Osteocyte (in vitro differentiated cells): Measurements from ENCODE around the gene NDUFAF3. TPM values are rescaled to one million over a fixed set of nuclear protein-coding genes. Genes with fewer than 3 reads are reported as not detected.

Experiments used
- DNase-seq: peaks from one replicate; pipeline ENCODE4 v3.0.0; 2021; ENCODE audit warnings: mixed read lengths; ENCODE audit not compliant: unreplicated experiment; ENCODE audit errors: extremely low spot score
- H3K27ac Mint-ChIP-seq: one replicate; pipeline ENCODE4 v1.8.0; 2021; ENCODE audit warnings: mild to moderate bottlenecking, mixed read lengths; ENCODE audit not compliant: unreplicated experiment
- H3K27me3 Mint-ChIP-seq: one replicate; pipeline ENCODE4 v1.8.0; 2021; ENCODE audit warnings: mixed read lengths; ENCODE audit not compliant: unreplicated experiment
- H3K36me3 Mint-ChIP-seq: one replicate; pipeline ENCODE4 v1.8.0; 2021; ENCODE audit warnings: mixed read lengths; ENCODE audit not compliant: unreplicated experiment
- H3K4me1 Mint-ChIP-seq: one replicate; pipeline ENCODE4 v1.8.0; 2021; ENCODE audit warnings: mixed read lengths; ENCODE audit not compliant: unreplicated experiment
- H3K4me3 Mint-ChIP-seq: one replicate; pipeline ENCODE4 v1.8.0; 2021; ENCODE audit warnings: mild to moderate bottlenecking, moderate library complexity, mixed read lengths; ENCODE audit not compliant: unreplicated experiment
- H3K9me3 Mint-ChIP-seq: one replicate; pipeline ENCODE4 v1.8.0; 2021; ENCODE audit warnings: mixed read lengths; ENCODE audit not compliant: unreplicated experiment
- total RNA-seq: library from RNA; stranded (reverse); gene quantifications from 2 replicates; pipeline ENCODE4 v1.2.1, GENCODE V29; 2021
- TF ChIP-seq, protein P1 (sequence below): fragments of 200-600 bp; sonication (generic); IDR thresholded peaks from 2 replicates; pipeline ENCODE4 v1.5.0; 2021; ENCODE audit warnings: antibody characterized with exemption, mild to moderate bottlenecking, moderate library complexity

NDUFAF3 gene
- total RNA-seq, 1 donor from 2014 or later: 69.1 TPM

DNA sequence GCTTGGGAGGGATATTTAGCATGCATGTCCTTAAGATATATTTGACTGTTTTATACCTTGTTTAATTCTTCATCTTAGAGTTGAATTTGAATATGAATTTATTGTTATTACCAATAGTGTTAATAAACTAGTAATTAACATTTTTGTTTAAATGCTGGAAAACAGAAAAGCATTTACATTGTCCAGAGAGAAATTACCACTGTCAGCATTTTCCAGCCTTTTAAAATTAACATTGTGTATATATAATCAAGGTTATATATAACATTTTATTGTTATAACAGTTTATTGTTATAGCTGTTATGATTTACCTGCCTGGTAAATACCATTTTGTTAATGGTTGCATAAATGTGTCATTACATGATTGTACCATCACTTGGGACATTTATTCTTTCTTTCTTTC, 39.9 kb upstream of the NDUFAF3 start:
- no peaks in the 10 kb centered on the region for H3K27me3 Mint-ChIP-seq
- no peaks in the 10 kb centered on the region for H3K9me3 Mint-ChIP-seq
- no peak overlapping the region for H3K4me3 Mint-ChIP-seq
- H3K4me1 Mint-ChIP-seq: no peaks in the 10 kb centered on the region
- no peak for DNase-seq
- TF ChIP-seq, protein P1, sequence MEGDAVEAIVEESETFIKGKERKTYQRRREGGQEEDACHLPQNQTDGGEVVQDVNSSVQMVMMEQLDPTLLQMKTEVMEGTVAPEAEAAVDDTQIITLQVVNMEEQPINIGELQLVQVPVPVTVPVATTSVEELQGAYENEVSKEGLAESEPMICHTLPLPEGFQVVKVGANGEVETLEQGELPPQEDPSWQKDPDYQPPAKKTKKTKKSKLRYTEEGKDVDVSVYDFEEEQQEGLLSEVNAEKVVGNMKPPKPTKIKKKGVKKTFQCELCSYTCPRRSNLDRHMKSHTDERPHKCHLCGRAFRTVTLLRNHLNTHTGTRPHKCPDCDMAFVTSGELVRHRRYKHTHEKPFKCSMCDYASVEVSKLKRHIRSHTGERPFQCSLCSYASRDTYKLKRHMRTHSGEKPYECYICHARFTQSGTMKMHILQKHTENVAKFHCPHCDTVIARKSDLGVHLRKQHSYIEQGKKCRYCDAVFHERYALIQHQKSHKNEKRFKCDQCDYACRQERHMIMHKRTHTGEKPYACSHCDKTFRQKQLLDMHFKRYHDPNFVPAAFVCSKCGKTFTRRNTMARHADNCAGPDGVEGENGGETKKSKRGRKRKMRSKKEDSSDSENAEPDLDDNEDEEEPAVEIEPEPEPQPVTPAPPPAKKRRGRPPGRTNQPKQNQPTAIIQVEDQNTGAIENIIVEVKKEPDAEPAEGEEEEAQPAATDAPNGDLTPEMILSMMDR: no peak
- peaks cover 46% of the 10 kb centered on the region for H3K36me3 Mint-ChIP-seq
- H3K27ac Mint-ChIP-seq: no peak overlapping the region

GRCh38 chr3:48982686-48983085, 39.2 kb upstream of the NDUFAF3 start:
- TF ChIP-seq, protein P1: no peak
- no peak for DNase-seq
- Mint-ChIP-seq H3K9me3 (no peaks in the 10 kb centered on the region), H3K36me3 (peaks cover 46% of the 10 kb centered on the region), H3K4me1 (no peaks in the 10 kb centered on the region), H3K27me3 (no peaks in the 10 kb centered on the region), H3K27ac (no peak overlapping the region), H3K4me3 (no peak overlapping the region)

GRCh38 chr3:48983096-48983495, 38.8 kb upstream of the NDUFAF3 start:
- Mint-ChIP-seq H3K9me3 (no peaks in the 10 kb centered on the region), H3K27ac (no peak overlapping the region), H3K36me3 (peaks cover 42% of the 10 kb centered on the region), H3K27me3 (no peaks in the 10 kb centered on the region), H3K4me1 (peaks cover 2% of the 10 kb centered on the region), H3K4me3 (no peak overlapping the region)
- TF ChIP-seq, protein P1: no peak
- DNase-seq: no peak

GRCh38 chr3:48984663-48985062, 37.3 kb upstream of the NDUFAF3 start:
- no peak for DNase-seq
- no peaks in the 10 kb centered on the region for H3K27me3 Mint-ChIP-seq
- H3K36me3 Mint-ChIP-seq: peaks cover 32% of the 10 kb centered on the region
- H3K4me3 Mint-ChIP-seq: no peak overlapping the region
- no peaks in the 10 kb centered on the region for H3K9me3 Mint-ChIP-seq
- H3K4me1 Mint-ChIP-seq: peaks cover 10% of the 10 kb centered on the region
- no peak overlapping the region for H3K27ac Mint-ChIP-seq
- TF ChIP-seq, protein P1: no peak

DNA sequence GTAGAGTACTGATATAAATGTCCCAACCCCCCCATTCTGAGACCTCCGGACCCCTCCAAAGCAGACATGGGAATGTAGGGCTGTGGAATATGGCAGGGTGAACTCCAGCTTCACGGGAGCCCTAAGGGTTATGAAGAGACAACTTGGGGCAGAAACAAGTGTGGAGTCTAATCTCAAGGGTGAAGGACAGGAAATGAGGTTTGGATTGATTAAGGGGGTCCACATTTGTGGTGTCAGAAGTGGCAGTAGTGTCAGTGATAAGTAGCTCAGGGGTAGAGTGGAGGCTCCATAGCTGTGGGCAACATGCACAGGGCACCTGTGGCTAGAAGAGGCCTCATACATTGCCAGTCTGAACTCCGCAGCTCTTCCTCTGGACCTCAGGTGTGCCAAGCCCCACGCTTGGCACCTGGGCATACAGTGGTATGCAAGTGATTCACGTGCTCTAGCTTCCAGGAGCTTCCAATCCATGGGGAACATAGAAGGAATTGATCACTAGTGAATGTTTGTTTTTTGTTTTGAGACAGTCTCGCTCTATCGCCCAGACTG, 36.0 kb upstream of the NDUFAF3 start:
- no peak overlapping the region for H3K27ac Mint-ChIP-seq
- TF ChIP-seq, protein P1: no peak
- peaks cover 14% of the 10 kb centered on the region for H3K4me1 Mint-ChIP-seq
- H3K36me3 Mint-ChIP-seq: peaks cover 24% of the 10 kb centered on the region
- no peak for DNase-seq
- no peaks in the 10 kb centered on the region for H3K9me3 Mint-ChIP-seq
- no peak overlapping the region for H3K4me3 Mint-ChIP-seq
- H3K27me3 Mint-ChIP-seq: no peaks in the 10 kb centered on the region
